Lung (tissue), 12 donors: ENCODE measurements around the gene RIN1. TPM values are rescaled to one million over a fixed set of nuclear protein-coding genes. Genes with fewer than 3 reads are reported as not detected.

ENCODE experiments used
- ATAC-seq: fragments of 200-7000 bp; cut with Tn5 transposase; one replicate; pipeline ENCODE4 v1.9.1; 2020; ENCODE audit warnings: moderate number of reproducible peaks; ENCODE audit not compliant: insufficient read depth, low FRiP score
- DNase-seq, 3 donors: peaks; one replicate each; pipeline ENCODE4 v3.0.0-alpha.2; 2013 to 2017
- H3K27ac ChIP-seq, 2 donors: one replicate each; pipeline ENCODE4 v1.5.1; 2013; ENCODE audit warnings: mild to moderate bottlenecking in 2 of 2, moderate library complexity in 2 of 2, control low read depth in 1 of 2, inconsistent platforms in 1 of 2, low read depth in 1 of 2, low read length in 1 of 2
- H3K27me3 ChIP-seq, 3 donors: one replicate each; pipeline ENCODE4 v1.5.1; 2013; ENCODE audit warnings: low read length in 2 of 3; ENCODE audit not compliant: control insufficient read depth in 3 of 3, insufficient read depth in 3 of 3
- H3K36me3 ChIP-seq, 4 donors: one replicate each; pipeline ENCODE4 v1.5.1; 2013; ENCODE audit warnings: low read length in 4 of 4, mild to moderate bottlenecking in 1 of 4, moderate library complexity in 1 of 4; ENCODE audit not compliant: control insufficient read depth in 4 of 4, insufficient read depth in 4 of 4
- H3K4me1 ChIP-seq, 5 donors: one replicate each; pipeline ENCODE4 v1.5.1; 2013; ENCODE audit warnings: low read length in 5 of 5, mild to moderate bottlenecking in 2 of 5, moderate library complexity in 1 of 5; ENCODE audit not compliant: control insufficient read depth in 5 of 5, insufficient read depth in 5 of 5
- H3K4me3 ChIP-seq: one replicate; pipeline ENCODE4 v1.5.1; 2013; ENCODE audit warnings: mild to moderate bottlenecking, control low read depth, moderate library complexity
- H3K9ac ChIP-seq, 2 donors: one replicate each; pipeline ENCODE4 v1.5.1; 2013; ENCODE audit warnings: low read length in 2 of 2, control low read depth in 1 of 2; ENCODE audit not compliant: insufficient read depth in 1 of 2
- H3K9me3 ChIP-seq, 4 donors: one replicate each; pipeline ENCODE4 v1.5.1; 2013; ENCODE audit warnings: low read length in 3 of 4, mild to moderate bottlenecking in 1 of 4, moderate library complexity in 1 of 4; ENCODE audit not compliant: control insufficient read depth in 4 of 4, insufficient read depth in 3 of 4
- WGBS, 2 donors: extraction: QIAGEN DNeasy Blood & Tissue Kit; methylation state at CpG; one replicate each; pipeline ENCODE4 v1.1.7; 2013; 5-methylcytosine and 5-hydroxymethylcytosine counted together
- polyA plus RNA-seq, 2 donors: library from polyadenylated mRNA; stranded (reverse); fragments of 200-250 nt; gene quantifications; one replicate each; pipeline ENCODE4 v1.2.1, GENCODE V29; 2013
- total RNA-seq, 2 donors: library from RNA; depleted of rRNA in 1 of 2; stranded (reverse); fragments of >200 nt in 1 of 2; gene quantifications; one replicate each; pipeline ENCODE4 v1.2.1, GENCODE V29; 2014 to 2021
- TF ChIP-seq, protein P1 (sequence below): IDR thresholded peaks from 2 replicates; pipeline ENCODE4 v1.5.1; 2012; ENCODE audit warnings: mild to moderate bottlenecking; ENCODE audit errors: control extremely low read depth, extremely low read depth
- donor health status: control.
- donor health status: control.
- donor health status: Bipolar disorder and iron deficiency.
- donor health status: healthy.
- donor health status: DM: yes; HTN: yes; CAD: no.

The RIN1 gene
- total and polyA plus RNA-seq, 4 donors = 1.9 to 15.1 (median 9.6) TPM

DNA sequence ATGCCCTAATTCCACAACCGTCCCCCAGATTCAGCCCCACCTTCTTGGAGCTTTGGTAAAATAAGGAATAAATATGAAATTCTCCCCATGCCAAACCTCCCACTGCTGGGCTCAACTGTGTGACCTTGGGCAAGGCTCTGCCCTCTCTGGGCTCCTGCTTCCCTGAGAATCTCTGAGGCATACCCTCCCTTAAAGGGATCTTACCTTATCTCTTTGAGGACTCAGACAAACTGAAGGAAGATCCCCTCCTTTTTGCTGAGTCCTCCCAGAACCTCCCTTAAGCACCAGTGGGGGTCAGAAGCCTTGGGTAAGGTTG is 22.1 kb downstream of the RIN1 start:
- peaks cover 0 to 44% (median 18%) of the 10 kb centered on the region in 5 donors for H3K4me1 ChIP-seq
- 79% methylated on average over 1 of the region's 1 CpG for WGBS, 2 donors
- H3K27ac ChIP-seq = peak overlapping the region in 1 of 2 donors; percentile 15
- no peaks in the 10 kb centered on the region for H3K9me3 ChIP-seq
- peak overlapping the region in 1 of 2 donors; percentile 71 for H3K9ac ChIP-seq
- TF ChIP-seq, protein P1, sequence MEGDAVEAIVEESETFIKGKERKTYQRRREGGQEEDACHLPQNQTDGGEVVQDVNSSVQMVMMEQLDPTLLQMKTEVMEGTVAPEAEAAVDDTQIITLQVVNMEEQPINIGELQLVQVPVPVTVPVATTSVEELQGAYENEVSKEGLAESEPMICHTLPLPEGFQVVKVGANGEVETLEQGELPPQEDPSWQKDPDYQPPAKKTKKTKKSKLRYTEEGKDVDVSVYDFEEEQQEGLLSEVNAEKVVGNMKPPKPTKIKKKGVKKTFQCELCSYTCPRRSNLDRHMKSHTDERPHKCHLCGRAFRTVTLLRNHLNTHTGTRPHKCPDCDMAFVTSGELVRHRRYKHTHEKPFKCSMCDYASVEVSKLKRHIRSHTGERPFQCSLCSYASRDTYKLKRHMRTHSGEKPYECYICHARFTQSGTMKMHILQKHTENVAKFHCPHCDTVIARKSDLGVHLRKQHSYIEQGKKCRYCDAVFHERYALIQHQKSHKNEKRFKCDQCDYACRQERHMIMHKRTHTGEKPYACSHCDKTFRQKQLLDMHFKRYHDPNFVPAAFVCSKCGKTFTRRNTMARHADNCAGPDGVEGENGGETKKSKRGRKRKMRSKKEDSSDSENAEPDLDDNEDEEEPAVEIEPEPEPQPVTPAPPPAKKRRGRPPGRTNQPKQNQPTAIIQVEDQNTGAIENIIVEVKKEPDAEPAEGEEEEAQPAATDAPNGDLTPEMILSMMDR = no peak
- peaks cover 0 to 3% (median 0%) of the 10 kb centered on the region in 4 donors for H3K36me3 ChIP-seq
- no peak overlapping the region for H3K4me3 ChIP-seq
- DNase-seq (no peak), ATAC-seq (no peak)
- H3K27me3 ChIP-seq = no peaks in the 10 kb centered on the region

DNA sequence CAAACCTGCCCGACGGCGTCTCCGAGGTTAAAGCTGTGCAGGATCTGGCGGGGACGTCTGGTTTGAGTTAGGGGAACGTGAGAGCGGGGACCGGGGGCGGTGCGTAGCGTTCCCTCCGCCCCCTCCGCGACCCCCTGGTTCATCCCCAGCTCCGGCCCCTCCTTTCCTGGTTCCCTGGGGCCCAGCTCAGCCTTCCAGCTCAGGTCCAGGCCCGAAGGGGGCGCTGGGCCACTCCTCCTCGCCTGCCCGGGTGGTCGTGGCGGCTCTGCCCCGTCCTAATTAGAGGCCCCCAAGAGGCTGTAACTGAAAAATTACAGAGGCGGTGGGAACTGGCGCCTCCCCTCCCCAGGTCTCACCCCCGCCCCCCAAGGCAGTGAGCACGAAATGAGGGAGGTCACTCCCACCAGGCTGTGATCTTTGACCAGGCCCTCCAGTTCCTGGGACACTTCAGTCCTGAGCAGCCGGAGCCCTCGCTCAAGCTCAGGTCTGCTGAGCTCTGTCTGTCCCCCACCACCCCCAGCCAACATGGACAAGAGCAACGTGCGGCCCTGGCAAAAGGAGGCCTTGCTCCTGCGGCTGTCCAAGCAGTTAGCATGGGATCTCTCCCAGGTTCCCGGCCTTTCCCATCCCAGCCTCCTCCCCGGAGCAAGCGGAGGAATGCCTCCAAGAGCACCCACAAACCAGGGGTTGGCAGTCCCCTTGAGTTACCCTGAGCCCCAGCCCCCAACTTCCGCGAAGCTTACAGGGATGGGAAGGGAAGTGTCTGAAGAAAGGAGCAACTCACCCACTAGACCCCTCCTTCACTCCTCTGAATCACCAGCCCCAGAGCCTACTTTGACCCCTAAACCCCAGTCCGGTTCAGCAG is 22.7 kb downstream of the RIN1 start:
- Histone ChIP-seq H3K9ac (peak overlapping the region in 1 of 2 donors; percentile 71), H3K9me3 (no peaks in the 10 kb centered on the region), H3K36me3 (peaks cover 0 to 3% (median 0%) of the 10 kb centered on the region in 4 donors), H3K4me3 (no peak overlapping the region), H3K27ac (peak overlapping the region; percentile 51 to 77), H3K4me1 (peaks cover 0 to 38% (median 15%) of the 10 kb centered on the region in 5 donors), H3K27me3 (no peaks in the 10 kb centered on the region)
- TF ChIP-seq, protein P1 = no peak
- ATAC-seq (no peak), DNase-seq (peak; percentile 87 to 94 (median 90))
- 50 to 60% methylated on average over 33 to 38 of the region's 38 CpGs for WGBS, 2 donors

DNA sequence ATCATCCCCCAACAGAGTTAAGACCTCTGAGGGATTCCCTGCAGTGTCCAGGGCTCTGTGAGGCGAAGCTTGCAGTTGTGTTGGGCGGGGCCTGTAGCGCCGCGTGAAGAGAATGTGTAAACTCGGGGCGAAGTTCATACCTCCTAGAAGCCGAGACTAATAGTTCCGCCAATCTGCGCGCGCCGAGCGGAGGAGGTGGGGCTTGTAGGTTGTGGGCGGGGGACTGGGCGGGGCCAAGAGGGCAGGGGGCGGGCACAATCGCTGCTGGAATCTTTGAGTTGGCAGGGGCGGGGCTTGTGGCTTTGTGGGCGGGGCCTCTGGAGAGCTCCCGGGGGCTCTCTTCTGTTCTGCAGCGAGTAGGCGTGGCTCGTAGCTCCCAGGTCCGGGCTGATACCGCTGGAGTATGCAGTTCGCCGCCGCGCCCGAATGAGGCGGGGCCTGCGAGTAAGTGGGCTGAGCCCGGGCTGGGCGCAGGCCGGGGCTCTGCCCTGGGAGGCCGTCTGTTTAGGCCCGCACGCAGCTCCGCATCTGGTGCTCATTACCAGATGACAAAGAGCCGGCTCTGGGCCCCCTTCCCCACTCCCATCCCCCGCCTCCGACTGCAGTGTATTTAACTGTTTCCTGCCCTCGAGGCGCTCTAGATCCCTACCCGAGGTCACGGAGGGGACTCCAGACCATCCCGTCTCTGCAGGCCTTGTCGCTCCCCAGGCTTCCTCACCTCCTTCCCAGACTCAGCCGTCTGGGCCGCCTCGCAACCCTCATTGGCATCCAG is 23.5 kb downstream of the RIN1 start:
- Histone ChIP-seq H3K27ac (peak overlapping the region; percentile 84 to 89), H3K4me3 (peak overlapping the region; percentile 29), H3K4me1 (peaks cover 0 to 30% (median 7%) of the 10 kb centered on the region in 5 donors), H3K27me3 (no peaks in the 10 kb centered on the region), H3K9me3 (no peaks in the 10 kb centered on the region), H3K9ac (peak overlapping the region in 1 of 2 donors; percentile 82), H3K36me3 (peaks cover 0 to 3% (median 0%) of the 10 kb centered on the region in 4 donors)
- ATAC-seq = peak; percentile 88
- DNase-seq = peak; percentile 99 to 100 (median 100)
- 2 to 3% methylated on average over 50 to 52 of the region's 52 CpGs for WGBS, 2 donors
- TF ChIP-seq, protein P1 = no peak
